Measurements from ENCODE around the gene IPCEF1.

The IPCEF1 gene

DNA sequence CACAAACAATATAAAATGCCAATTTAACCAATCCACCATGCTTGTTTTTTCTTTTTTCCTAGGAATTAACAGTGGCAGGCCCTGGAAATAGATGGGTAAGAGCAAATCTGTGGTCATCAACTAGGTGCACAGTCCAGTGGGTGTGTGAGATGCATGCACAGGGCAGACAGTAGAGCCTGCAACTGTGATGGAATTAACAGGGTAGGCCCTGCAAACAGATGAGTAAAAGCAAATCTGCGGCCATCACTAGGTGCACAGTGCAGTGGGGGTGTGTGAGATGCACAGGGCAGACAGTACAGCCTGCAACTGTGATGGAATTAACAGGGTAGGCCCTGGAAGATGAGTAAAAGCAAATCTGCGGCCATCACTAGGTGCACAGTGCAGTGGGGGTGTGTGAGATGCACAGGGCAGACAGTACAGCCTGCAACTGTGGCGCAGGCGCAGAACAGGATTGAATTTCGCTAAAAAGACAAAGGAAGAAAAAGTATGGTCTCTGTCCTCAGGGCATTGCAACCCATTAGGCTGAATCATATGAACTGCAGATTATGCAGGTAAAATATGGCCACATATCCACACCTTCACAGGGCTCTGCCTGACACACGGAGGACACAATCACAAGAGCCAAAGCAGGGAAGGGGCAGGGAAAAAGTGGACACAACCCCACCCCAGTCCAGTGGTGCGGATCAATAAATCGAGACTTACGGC lies 41.0 kb upstream of the IPCEF1 start:
- DNase-seq (ENCODE audit: low read depth, low spot score): no peak
- TF ChIP-seq, protein P1, sequence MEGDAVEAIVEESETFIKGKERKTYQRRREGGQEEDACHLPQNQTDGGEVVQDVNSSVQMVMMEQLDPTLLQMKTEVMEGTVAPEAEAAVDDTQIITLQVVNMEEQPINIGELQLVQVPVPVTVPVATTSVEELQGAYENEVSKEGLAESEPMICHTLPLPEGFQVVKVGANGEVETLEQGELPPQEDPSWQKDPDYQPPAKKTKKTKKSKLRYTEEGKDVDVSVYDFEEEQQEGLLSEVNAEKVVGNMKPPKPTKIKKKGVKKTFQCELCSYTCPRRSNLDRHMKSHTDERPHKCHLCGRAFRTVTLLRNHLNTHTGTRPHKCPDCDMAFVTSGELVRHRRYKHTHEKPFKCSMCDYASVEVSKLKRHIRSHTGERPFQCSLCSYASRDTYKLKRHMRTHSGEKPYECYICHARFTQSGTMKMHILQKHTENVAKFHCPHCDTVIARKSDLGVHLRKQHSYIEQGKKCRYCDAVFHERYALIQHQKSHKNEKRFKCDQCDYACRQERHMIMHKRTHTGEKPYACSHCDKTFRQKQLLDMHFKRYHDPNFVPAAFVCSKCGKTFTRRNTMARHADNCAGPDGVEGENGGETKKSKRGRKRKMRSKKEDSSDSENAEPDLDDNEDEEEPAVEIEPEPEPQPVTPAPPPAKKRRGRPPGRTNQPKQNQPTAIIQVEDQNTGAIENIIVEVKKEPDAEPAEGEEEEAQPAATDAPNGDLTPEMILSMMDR (IDR thresholded peaks at IDR 0.05; ENCODE audit: low read depth, low read length): no peak
- no peak overlapping the region for H3K4me3 ChIP-seq (ENCODE audit: low read depth, low read length)
- in situ Hi-C loops (cut with HindIII; ENCODE audit: low sequenced_read_pairs): loop anchor here (25.0 kb wide), 1 partner anchor 235 kb away; no protein-coding TSS in a partner anchor

DNA sequence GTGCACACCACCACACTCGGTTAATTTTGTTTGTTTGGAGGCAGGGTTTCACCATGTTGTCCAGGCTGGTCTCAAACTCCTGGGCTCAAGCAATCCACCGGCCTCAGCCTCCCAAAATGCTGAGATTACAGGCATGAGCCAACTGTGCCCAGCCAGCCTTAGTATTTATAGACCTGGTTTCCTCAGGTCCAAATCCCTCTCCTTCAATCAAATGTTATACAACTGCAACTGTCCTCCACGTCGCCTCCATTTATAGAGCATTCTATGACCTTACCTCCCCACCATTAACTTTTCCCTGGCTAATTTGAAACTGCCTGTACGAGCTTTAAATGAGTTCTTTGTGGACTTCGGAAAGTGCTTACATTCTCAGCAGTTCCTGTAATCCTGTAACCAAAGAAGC lies 39.3 kb upstream of the IPCEF1 start:
- no peak for DNase-seq (ENCODE audit: low read depth, low spot score)
- in situ Hi-C loops (cut with HindIII; ENCODE audit: low sequenced_read_pairs): loop anchor here (25.0 kb wide), 1 partner anchor 234 kb away; no protein-coding TSS in a partner anchor
- TF ChIP-seq, protein P1 (IDR thresholded peaks at IDR 0.05; ENCODE audit: low read depth, low read length): no peak
- no peak overlapping the region for H3K4me3 ChIP-seq (ENCODE audit: low read depth, low read length)

DNA sequence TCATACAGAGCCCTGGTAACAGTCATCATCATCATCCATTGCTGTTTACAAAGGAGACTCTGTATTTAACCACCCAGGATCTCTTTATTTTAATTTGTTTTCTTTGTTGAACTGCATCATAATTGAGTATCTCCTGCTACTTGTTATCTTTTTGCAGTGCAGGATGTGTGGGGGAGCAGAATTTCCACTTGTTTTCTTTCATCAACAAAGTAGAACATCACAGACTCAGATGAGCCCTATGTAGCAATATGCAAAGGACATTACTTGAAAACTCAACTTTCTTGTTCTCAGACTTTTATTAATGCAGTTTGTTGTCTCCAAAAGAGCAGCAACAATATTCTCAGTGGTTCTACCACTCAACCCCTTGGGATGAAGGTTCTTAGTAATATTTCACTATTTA lies 38.7 kb upstream of the IPCEF1 start:
- no peak for DNase-seq (ENCODE audit: low read depth, low spot score)
- TF ChIP-seq, protein P1 (IDR thresholded peaks at IDR 0.05; ENCODE audit: low read depth, low read length): no peak
- in situ Hi-C loops (cut with HindIII; ENCODE audit: low sequenced_read_pairs): loop anchor here (25.0 kb wide), 1 partner anchor 233 kb away; no protein-coding TSS in a partner anchor
- H3K4me3 ChIP-seq (ENCODE audit: low read depth, low read length): no peak overlapping the region

DNA sequence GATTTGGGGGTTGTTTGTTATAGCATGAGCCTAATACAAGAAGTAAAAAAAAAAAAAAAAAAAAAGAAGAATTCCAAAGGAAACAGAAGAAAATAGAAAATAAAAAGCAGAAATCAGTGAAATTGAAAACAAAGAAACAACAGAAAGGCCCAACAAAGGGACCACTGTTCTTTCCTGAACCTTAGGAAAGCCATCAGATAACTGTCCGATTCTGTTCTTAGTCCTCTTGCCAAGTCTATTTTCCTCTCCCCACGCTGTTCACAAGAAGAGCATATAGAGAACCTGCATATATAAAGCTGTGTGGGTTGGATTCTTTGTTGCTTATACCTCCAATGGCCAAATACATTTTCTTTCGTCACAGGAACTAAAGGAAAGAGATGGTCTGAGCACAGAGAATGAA lies 38.0 kb upstream of the IPCEF1 start:
- DNase-seq (ENCODE audit: low read depth, low spot score): no peak
- H3K4me3 ChIP-seq (ENCODE audit: low read depth, low read length): no peak overlapping the region
- TF ChIP-seq, protein P1 (IDR thresholded peaks at IDR 0.05; ENCODE audit: low read depth, low read length): no peak
- in situ Hi-C loops (cut with HindIII; ENCODE audit: low sequenced_read_pairs): loop anchor here (25.0 kb wide), 1 partner anchor 232 kb away; no protein-coding TSS in a partner anchor

DNA sequence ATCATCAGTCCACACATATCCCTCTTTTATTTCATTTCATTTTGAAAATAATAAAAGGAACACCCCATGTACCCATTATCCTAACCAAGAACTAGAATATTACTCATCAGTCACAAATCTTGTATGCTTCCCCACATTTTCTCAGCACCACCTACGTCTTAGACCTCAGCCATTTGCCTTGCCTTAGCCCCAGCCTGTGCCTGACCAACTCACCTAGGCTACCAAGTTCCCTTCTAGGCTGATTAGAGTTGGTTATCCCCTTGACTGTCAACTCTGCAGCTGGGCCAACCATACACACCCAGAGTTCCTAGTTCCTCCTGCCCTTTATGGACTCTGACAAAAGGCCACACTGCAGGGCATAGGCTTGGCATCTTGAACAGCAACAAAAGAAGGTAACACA lies 33.4 kb upstream of the IPCEF1 start:
- no peak for DNase-seq (ENCODE audit: low read depth, low spot score)
- TF ChIP-seq, protein P1 (IDR thresholded peaks at IDR 0.05; ENCODE audit: low read depth, low read length): no peak
- in situ Hi-C loops (cut with HindIII; ENCODE audit: low sequenced_read_pairs): loop anchor here (25.0 kb wide), 1 partner anchor 228 kb away; no protein-coding TSS in a partner anchor
- no peak overlapping the region for H3K4me3 ChIP-seq (ENCODE audit: low read depth, low read length)

DNA sequence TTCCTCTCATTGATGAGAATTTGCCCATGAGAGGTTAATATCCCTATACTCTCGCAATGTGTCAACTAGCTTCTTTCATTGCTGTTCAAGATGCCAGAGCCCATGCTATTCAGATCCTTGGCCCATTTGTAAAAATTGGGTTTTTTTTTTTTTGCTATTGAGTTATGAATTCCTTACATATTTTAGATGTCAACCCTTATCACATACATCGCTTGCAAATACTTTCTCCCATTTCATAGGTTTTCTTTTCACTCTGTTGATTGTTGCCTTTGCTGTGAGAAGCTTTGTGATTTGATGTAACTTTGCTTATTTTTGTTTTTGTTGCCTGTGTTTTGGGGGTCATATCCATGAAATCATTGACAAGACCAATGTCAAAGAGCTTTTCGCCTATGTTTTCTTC lies 32.2 kb upstream of the IPCEF1 start:
- in situ Hi-C loops (cut with HindIII; ENCODE audit: low sequenced_read_pairs): loop anchor here (25.0 kb wide), 1 partner anchor 227 kb away; no protein-coding TSS in a partner anchor
- TF ChIP-seq, protein P1 (IDR thresholded peaks at IDR 0.05; ENCODE audit: low read depth, low read length): no peak
- DNase-seq (ENCODE audit: low read depth, low spot score): no peak

More for the DNA sequence above, 32.2 kb upstream of the IPCEF1 start:
- no peak overlapping the region for H3K4me3 ChIP-seq (ENCODE audit: low read depth, low read length)
